Astrocyte of the cerebellum (primary cell): ENCODE measurements around the gene RRP1B.

Experiments
- DNase-seq: peaks from one replicate; pipeline ENCODE4 v3.0.0-alpha.2; 2011; ENCODE audit warnings: low read depth
- H3K4me3 ChIP-seq: 2 replicates; pipeline ENCODE4 v1.5.1; 2011; ENCODE audit warnings: mild to moderate bottlenecking, low read depth, low read length, moderate library complexity
- in situ Hi-C: cut with HindIII; loops from 2 replicates; pipeline ENCODE4 v1.10.0; 2017; ENCODE audit warnings: low sequenced_read_pairs
- TF ChIP-seq, protein P1 (sequence below): IDR thresholded peaks from 2 replicates; pipeline ENCODE4 v1.5.1; 2012; ENCODE audit warnings: low read length, low read depth, moderate library complexity, mild to moderate bottlenecking; ENCODE audit errors: missing control alignments

Gene RRP1B

DNA sequence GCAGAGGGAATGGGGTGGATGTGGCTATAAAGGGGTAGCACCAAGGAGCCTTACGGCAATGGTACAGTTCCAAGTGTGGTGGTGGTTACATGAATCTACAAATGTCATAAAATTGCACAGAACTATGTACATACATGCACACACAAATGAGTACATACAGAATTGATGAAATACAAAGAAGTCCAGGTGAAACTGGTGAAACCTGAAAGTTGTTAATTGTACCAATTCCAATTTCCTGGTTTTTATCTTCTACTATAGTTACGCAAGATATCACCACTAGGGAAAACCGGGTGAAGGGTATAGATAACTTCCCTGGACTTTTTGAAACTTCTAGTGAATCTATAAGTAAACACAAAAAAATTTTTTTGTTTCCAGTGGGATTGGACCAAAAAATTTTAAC is 19.0 kb upstream of the RRP1B start:
- H3K4me3 ChIP-seq, result no peak overlapping the region
- TF ChIP-seq, protein P1, sequence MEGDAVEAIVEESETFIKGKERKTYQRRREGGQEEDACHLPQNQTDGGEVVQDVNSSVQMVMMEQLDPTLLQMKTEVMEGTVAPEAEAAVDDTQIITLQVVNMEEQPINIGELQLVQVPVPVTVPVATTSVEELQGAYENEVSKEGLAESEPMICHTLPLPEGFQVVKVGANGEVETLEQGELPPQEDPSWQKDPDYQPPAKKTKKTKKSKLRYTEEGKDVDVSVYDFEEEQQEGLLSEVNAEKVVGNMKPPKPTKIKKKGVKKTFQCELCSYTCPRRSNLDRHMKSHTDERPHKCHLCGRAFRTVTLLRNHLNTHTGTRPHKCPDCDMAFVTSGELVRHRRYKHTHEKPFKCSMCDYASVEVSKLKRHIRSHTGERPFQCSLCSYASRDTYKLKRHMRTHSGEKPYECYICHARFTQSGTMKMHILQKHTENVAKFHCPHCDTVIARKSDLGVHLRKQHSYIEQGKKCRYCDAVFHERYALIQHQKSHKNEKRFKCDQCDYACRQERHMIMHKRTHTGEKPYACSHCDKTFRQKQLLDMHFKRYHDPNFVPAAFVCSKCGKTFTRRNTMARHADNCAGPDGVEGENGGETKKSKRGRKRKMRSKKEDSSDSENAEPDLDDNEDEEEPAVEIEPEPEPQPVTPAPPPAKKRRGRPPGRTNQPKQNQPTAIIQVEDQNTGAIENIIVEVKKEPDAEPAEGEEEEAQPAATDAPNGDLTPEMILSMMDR, result no peak
- no peak for DNase-seq
- in situ Hi-C loops, result no loop called here

DNA sequence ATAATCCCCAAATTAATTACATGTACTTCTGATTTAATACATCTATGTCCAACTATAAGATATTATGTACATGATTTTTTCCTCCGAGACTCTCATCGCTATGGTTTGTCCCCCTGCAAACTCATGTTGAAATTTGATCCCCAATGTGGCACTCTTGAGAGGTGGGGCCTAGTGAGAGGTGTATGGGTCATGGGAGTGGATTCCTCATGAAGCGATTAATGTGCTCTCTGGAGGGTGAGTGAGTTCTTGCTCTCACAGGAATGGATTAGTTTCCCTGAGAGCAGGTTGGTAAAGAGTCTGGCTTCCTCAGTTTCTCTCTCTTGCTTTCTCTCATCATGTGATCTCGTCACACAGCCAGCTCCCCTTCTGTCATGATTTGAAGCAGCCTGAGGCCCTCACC is 16.2 kb upstream of the RRP1B start:
- in situ Hi-C loops, result no loop called here
- H3K4me3 ChIP-seq, result no peak overlapping the region
- TF ChIP-seq, protein P1, result no peak
- no peak for DNase-seq

DNA sequence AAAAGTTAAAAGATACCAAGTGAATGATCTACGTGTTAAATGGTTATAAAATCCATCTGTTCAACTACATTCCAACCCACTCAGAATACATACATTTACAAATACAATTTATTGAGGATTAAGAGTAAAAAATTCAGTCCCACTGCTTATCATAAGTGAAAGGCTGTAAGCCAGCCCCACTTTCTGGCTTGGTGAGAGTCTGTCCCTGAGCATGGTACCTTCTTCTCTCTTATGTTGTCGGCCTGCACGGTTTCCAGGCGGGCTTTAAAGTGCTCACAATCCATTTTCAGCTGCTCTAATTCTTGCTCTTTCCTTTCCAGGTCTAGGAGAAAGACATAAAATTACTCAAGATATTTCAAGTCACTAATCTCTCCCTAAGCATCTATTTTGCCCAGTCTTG is 15.3 kb upstream of the RRP1B start:
- in situ Hi-C loops, result no loop called here
- H3K4me3 ChIP-seq, result no peak overlapping the region
- DNase-seq, result no peak
- TF ChIP-seq, protein P1, result no peak

DNA sequence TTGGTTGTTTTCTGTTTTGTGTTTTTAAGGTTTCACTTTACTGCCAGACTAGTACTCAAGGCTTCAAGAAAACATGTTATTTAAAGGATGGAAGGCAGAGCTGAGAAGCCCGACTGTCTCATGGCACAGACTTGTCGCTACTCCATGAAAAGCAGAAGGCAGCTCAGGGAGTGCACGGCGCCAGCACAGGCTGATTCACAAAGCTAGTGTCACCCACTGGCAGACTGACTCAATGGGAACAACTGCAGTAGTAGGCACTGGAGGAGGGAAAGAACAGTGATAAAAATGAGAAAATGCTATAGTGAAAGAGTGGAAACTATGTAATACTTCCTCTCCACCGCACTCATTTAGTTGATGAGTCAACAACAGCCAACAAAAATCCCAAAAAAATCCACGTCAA is 14.8 kb upstream of the RRP1B start:
- TF ChIP-seq, protein P1, result no peak
- no peak for DNase-seq
- no peak overlapping the region for H3K4me3 ChIP-seq
- in situ Hi-C loops, result no loop called here

DNA sequence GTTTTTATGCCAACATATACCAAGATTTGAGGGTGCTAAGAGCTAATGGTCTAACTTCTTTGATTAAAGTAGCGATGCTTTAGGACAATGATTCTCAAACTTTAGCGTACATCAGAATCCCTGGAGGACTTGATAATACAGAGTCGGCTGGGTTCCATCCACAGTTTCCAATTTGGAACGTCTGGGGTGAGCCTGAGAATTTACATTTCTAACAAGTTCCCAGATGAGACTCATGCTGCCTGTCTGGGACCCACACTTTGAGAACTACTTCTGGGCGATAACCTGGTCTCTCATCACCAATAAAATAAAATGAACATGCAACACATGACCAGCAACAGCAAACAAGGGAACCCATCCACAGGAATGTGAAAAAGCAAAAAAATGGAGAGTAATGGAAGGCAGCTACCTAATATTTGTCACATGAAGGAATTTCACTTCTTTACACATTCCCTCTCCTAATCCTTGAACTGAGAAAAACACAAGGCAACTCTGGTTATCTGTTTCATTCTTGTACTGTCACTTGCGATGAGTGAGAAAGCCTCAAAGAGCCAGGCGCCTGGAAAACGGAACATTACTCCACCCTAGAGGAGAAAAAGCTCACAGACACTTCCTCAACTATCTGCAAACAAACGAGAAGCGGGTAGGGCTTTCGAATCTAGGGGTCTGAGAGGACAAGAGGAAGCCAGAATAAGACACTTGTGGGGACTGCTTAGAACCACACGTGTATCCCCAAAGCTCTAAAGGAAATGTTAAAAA is 14.0 kb upstream of the RRP1B start:
- no peak overlapping the region for H3K4me3 ChIP-seq
- peak; percentile 65 for DNase-seq

DNA sequence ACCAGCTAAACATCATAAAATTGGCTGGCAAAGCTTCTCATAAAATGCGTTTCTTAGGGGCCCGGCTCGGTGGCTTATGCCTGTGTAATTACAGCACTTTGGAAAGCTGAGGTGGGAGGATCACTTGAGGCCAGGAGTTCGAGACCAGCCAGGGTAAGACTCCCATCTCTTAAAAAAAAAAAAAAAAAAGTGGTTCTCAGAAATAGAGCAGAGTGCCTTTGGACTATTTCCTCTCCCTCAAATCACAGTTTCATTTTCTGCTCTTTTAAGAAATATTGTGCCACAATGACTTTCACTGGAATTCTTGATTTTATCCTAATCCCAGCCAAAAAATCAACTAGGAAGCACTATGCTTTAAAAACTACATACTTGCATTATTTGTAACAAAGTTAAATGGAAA is 13.4 kb upstream of the RRP1B start:
- H3K4me3 ChIP-seq, result no peak overlapping the region
- DNase-seq, result no peak
- TF ChIP-seq, protein P1, result no peak
- in situ Hi-C loops, result no loop called here

More for the DNA sequence above, 14.0 kb upstream of the RRP1B start:
- TF ChIP-seq, protein P1, result peak; percentile 75
- in situ Hi-C loops, result no loop called here
